GM23248 (cell line): ENCODE data around the gene ZFYVE26. TPM values are rescaled to one million over a fixed set of nuclear protein-coding genes. Genes with fewer than 3 reads are reported as not detected.

Source experiments
- DNase-seq: peaks from one replicate; pipeline ENCODE4 v3.0.0-alpha.2; 2015
- H2AFZ ChIP-seq: fragments of 200-600 bp; sonication (generic); 2 replicates; pipeline ENCODE4 v1.6.1; 2016; ENCODE audit warnings: antibody characterized with exemption
- H3F3A ChIP-seq: fragments of 200-600 bp; sonication (generic); 2 replicates; pipeline ENCODE4 v1.6.1; 2016; ENCODE audit warnings: mild to moderate bottlenecking, antibody characterized with exemption, mixed run types; ENCODE audit not compliant: insufficient read depth
- H3K27ac ChIP-seq: fragments of 200-600 bp; sonication (generic); 2 replicates; pipeline ENCODE4 v1.5.1; 2016; ENCODE audit warnings: mild to moderate bottlenecking
- H3K27me3 ChIP-seq: fragments of 200-600 bp; sonication (generic); replicated peaks from 2 replicates; pipeline ENCODE4 v1.6.1; 2016; ENCODE audit warnings: mild to moderate bottlenecking; ENCODE audit not compliant: insufficient read depth
- H3K36me3 ChIP-seq: fragments of 200-600 bp; sonication (generic); 2 replicates; pipeline ENCODE4 v1.6.1; 2016; ENCODE audit warnings: low read depth, mild to moderate bottlenecking
- H3K4me1 ChIP-seq: fragments of 200-600 bp; sonication (generic); 2 replicates; pipeline ENCODE4 v1.6.1; 2016; ENCODE audit warnings: mild to moderate bottlenecking; ENCODE audit not compliant: insufficient read depth
- H3K4me2 ChIP-seq: fragments of 200-600 bp; sonication (generic); one replicate; pipeline ENCODE4 v1.6.1; 2016; ENCODE audit warnings: mild to moderate bottlenecking; ENCODE audit not compliant: unreplicated experiment
- H3K4me3 ChIP-seq: fragments of 200-600 bp; sonication (generic); 2 replicates; pipeline ENCODE4 v1.5.1; 2016; ENCODE audit warnings: mild to moderate bottlenecking
- H3K79me2 ChIP-seq: fragments of 200-600 bp; sonication (generic); 2 replicates; pipeline ENCODE4 v1.6.1; 2016; ENCODE audit warnings: mild to moderate bottlenecking; ENCODE audit not compliant: insufficient read depth
- H3K9ac ChIP-seq: fragments of 200-600 bp; sonication (generic); 2 replicates; pipeline ENCODE4 v1.6.1; 2016; ENCODE audit warnings: mild to moderate bottlenecking
- H3K9me2 ChIP-seq: fragments of 200-600 bp; sonication (generic); 2 replicates; pipeline ENCODE4 v1.6.1; 2016; ENCODE audit warnings: mixed run types, mild to moderate bottlenecking, moderate library complexity; ENCODE audit not compliant: insufficient read depth
- H3K9me3 ChIP-seq: fragments of 200-600 bp; sonication (generic); one replicate; pipeline ENCODE4 v1.6.1; 2017; ENCODE audit warnings: low read depth
- H4K20me1 ChIP-seq: fragments of 200-600 bp; sonication (generic); 2 replicates; pipeline ENCODE4 v1.6.0; 2016; ENCODE audit not compliant: insufficient read depth
- EZH2 ChIP-seq: fragments of 200-600 bp; sonication (generic); IDR thresholded peaks from 2 replicates; pipeline ENCODE4 v1.6.1; 2018; ENCODE audit warnings: antibody characterized with exemption, mild to moderate bottlenecking; ENCODE audit not compliant: insufficient read depth, poor library complexity, severe bottlenecking
- EZH2phosphoT487 ChIP-seq: fragments of 200-600 bp; sonication (generic); IDR thresholded peaks from 2 replicates; pipeline ENCODE4 v1.6.1; 2018; ENCODE audit warnings: antibody characterized with exemption, moderate library complexity, mild to moderate bottlenecking, low read depth; ENCODE audit not compliant: insufficient read depth
- WGBS, 2 experiments: methylation state at CpG; one replicate each; pipeline ENCODE4 v1.1.6; 2015 to 2017; ENCODE audit warnings: low lambda C conversion rate in 2 of 2, low coverage in 1 of 2; ENCODE audit errors: missing lambda C conversion rate in 2 of 2; 5-methylcytosine and 5-hydroxymethylcytosine counted together
- in situ Hi-C: fragments of 300-500 bp; cut with MboI; formaldehyde crosslinking; loops from 2 replicates; pipeline ENCODE4 v1.15.0; 2020
- polyA plus RNA-seq: library from polyadenylated mRNA; unstranded; fragments of >200 nt; fragmentation: Nextera tagmentation; extraction: Ambion mirVana; gene quantifications from 2 replicates; pipeline ENCODE4 v1.2.1, GENCODE V29; 2016
- total RNA-seq: library from RNA; depleted of rRNA; stranded (reverse); fragments of >200 nt; shearing (Covaris generic); gene quantifications from 2 replicates; pipeline ENCODE4 v1.2.3, GENCODE V29; 2014

Gene ZFYVE26
- total and polyA plus RNA-seq, 2 experiments from 2014 or later: 2.7 to 10.8 TPM

- no peak for TF ChIP-seq EZH2phosphoT487
- TF ChIP-seq EZH2: no peak
- Histone ChIP-seq H3K27me3 (no peaks in the 10 kb centered on the region), H3K36me3 (peaks cover 26% of the 10 kb centered on the region), H3K4me2 (no peak overlapping the region), H3K4me1 (peaks cover 9% of the 10 kb centered on the region), H3K9me3 (no peaks in the 10 kb centered on the region), H4K20me1 (no peaks in the 10 kb centered on the region), H3K27ac (no peak overlapping the region), H2AFZ (no peak overlapping the region), H3K9ac (peak overlapping the region; percentile 90), H3F3A (no peaks in the 10 kb centered on the region), H3K9me2 (no peaks in the 10 kb centered on the region), H3K4me3 (peak overlapping the region; percentile 90), H3K79me2 (peaks cover 18% of the 10 kb centered on the region)
- in situ Hi-C loops: no loop called here
- peak; percentile 5 for DNase-seq
- 66 to 82% methylated on average over 2 of the region's 2 CpGs for WGBS, 2 experiments
These were observed 1.6 kb downstream of the ZFYVE26 start for GRCh38 chr14:67814821-67815220.

GRCh38 chr14:67806246-67806645 lies 10.1 kb downstream of the ZFYVE26 start:
- H3K79me2 ChIP-seq: no peaks in the 10 kb centered on the region
- peak; percentile 85 for DNase-seq
- peaks cover 26% of the 10 kb centered on the region for H3F3A ChIP-seq
- peak overlapping the region; percentile 38; the same call in 1 of the 2 replicates for H3K27ac ChIP-seq
- peaks cover 11% of the 10 kb centered on the region for H3K4me1 ChIP-seq
- no peaks in the 10 kb centered on the region for H3K27me3 ChIP-seq
- no peak for TF ChIP-seq EZH2phosphoT487
- TF ChIP-seq EZH2: no peak
- H3K9me3 ChIP-seq: no peaks in the 10 kb centered on the region
- H3K4me3 ChIP-seq: no peak overlapping the region
- no peaks in the 10 kb centered on the region for H4K20me1 ChIP-seq
- no peaks in the 10 kb centered on the region for H3K9me2 ChIP-seq
- H3K36me3 ChIP-seq: peaks cover 56% of the 10 kb centered on the region
- WGBS, 2 experiments: 25 to 30% methylated on average over 3 of the region's 3 CpGs
- H3K9ac ChIP-seq: no peak overlapping the region
- no peak overlapping the region for H2AFZ ChIP-seq
- in situ Hi-C loops: no loop called here
- no peak overlapping the region for H3K4me2 ChIP-seq

- Histone ChIP-seq H3K9me3 (no peaks in the 10 kb centered on the region), H4K20me1 (no peaks in the 10 kb centered on the region), H3K9ac (no peak overlapping the region), H3K4me2 (no peak overlapping the region), H3K4me1 (0 out of 2 replicates have a peak, but pooled peaks cover under 1% of the 10 kb centered on the region), H3K27ac (no peak overlapping the region), H2AFZ (no peak overlapping the region), H3F3A (peaks cover 3% of the 10 kb centered on the region; the same call in 1 of the 2 replicates), H3K36me3 (peaks cover 65% of the 10 kb centered on the region), H3K4me3 (no peak overlapping the region), H3K27me3 (no peaks in the 10 kb centered on the region), H3K79me2 (no peaks in the 10 kb centered on the region), H3K9me2 (no peaks in the 10 kb centered on the region)
- DNase-seq: no peak
- in situ Hi-C loops: no loop called here
- TF ChIP-seq EZH2: no peak
- no peak for TF ChIP-seq EZH2phosphoT487
- 94 to 95% methylated on average over 4 of the region's 4 CpGs for WGBS, 2 experiments
These were observed 15.6 kb downstream of the ZFYVE26 start for GRCh38 chr14:67800743-67801142.

- Histone ChIP-seq H4K20me1 (no peaks in the 10 kb centered on the region), H3K79me2 (no peaks in the 10 kb centered on the region), H3K27ac (no peak overlapping the region), H3K4me2 (no peak overlapping the region), H3K9ac (no peak overlapping the region), H3K9me3 (no peaks in the 10 kb centered on the region), H3F3A (no peaks in the 10 kb centered on the region), H3K27me3 (no peaks in the 10 kb centered on the region), H3K36me3 (peaks cover 52% of the 10 kb centered on the region), H3K9me2 (no peaks in the 10 kb centered on the region), H3K4me3 (no peak overlapping the region), H2AFZ (no peak overlapping the region), H3K4me1 (no peaks in the 10 kb centered on the region)
- 86 to 87% methylated on average over 19 to 20 of the region's 20 CpGs for WGBS, 2 experiments
- in situ Hi-C loops: no loop called here
- DNase-seq: no peak
- TF ChIP-seq EZH2phosphoT487 (no peak), EZH2 (no peak)
These were observed 17.7 kb downstream of the ZFYVE26 start for GRCh38 chr14:67798731-67799130.

GRCh38 chr14:67787673-67788072 lies 28.7 kb downstream of the ZFYVE26 start:
- Histone ChIP-seq H3K36me3 (peaks cover 31% of the 10 kb centered on the region), H3K9ac (no peak overlapping the region), H3K4me1 (no peaks in the 10 kb centered on the region), H2AFZ (no peak overlapping the region), H3K9me2 (no peaks in the 10 kb centered on the region), H3K4me2 (no peak overlapping the region), H3K4me3 (no peak overlapping the region), H4K20me1 (no peaks in the 10 kb centered on the region), H3K9me3 (no peaks in the 10 kb centered on the region), H3K79me2 (no peaks in the 10 kb centered on the region), H3K27me3 (no peaks in the 10 kb centered on the region), H3F3A (no peaks in the 10 kb centered on the region), H3K27ac (no peak overlapping the region)
- in situ Hi-C loops: no loop called here
- WGBS, 2 experiments: 100% methylated on average over 1 of the region's 1 CpG
- TF ChIP-seq EZH2 (no peak), EZH2phosphoT487 (no peak)
- DNase-seq: no peak
